ELR (cell line): ENCODE results near the gene ZNF546.
A peak's percentile ranks its signal among the peaks of the same experiment; 100 is the strongest.
"Not testable (repeated sequence)": the region's sequence is repeated elsewhere in the genome, so short reads cannot be mapped to it uniquely, and the experiment has no call there.

ENCODE experiments used
- DNase-seq: peaks from one replicate; pipeline ENCODE4 v3.0.0-alpha.2; 2015; ENCODE audit warnings: low read depth

ZNF546 gene

DNA sequence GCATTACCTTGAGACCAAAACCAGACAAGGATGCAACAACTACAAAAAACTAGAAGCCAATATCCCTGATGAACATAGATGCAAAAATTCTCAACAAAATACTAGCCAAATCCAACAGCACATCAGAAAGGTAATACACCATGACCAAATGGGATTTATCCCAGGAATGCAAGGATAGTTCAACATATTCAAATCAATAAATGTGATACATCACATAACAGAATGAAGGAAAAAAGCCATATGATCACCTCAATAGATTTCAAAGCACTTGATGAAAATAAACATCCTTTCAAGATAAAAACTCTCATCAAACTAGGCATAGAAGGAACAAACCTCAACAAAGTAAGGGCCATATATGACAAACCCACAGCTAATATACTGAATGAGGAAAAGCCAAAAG lies 10.2 kb upstream of the ZNF546 start:
- DNase-seq, result no peak

DNA sequence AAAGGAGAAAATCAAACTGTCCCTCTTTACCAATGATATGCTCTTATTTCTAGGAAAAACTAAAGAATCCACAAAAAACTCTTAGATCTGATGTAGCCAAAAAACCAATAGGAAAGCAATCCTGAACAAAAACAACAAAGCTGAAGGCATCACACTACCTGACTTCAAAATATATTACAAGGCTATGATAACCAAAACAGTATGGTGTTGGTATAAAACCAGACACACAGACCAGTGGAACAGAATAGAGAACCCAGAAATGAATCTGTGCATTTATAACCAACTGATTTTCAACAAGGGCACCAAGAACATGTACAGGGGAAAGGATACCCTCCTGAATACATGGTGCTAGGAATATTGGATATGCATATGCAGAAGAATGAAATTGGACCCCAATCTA lies 9.7 kb upstream of the ZNF546 start:
- no peak for DNase-seq

- no peak for DNase-seq
These were observed 9.3 kb upstream of the ZNF546 start for GRCh38 chr19:39987596-39987995.

GRCh38 chr19:39993605-39994004 lies 3.3 kb upstream of the ZNF546 start:
- DNase-seq, result no peak

GRCh38 chr19:39994361-39994760 lies 2.5 kb upstream of the ZNF546 start:
- DNase-seq, result no peak

GRCh38 chr19:39995794-39996193 lies 1.1 kb upstream of the ZNF546 start:
- DNase-seq, result no peak

GRCh38 chr19:39996218-39996810 lies 546 bp upstream of the ZNF546 start:
- peak; percentile 73 for DNase-seq

- peak; percentile 33 for DNase-seq
These were observed 867 bp downstream of the ZNF546 start for GRCh38 chr19:39997638-39998216.

DNA sequence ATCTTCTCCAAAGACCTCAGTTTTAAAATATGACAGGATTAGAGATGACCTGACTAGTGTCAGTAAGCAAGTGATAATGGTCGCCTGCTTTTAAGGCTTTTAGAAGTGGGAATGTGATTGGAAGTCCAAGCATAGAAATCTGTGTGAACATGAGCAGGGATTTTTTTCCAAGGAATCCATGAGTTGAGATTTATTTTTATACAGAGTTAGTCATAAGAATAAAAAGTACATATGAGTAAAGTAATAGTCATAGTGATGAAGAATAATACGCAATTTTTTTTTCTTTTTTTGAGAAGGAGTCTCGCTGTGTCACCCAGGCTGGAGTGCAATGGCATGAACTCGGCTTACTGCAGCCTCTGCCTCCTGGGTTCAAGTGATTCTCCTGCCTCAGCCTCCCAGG lies 1.6 kb downstream of the ZNF546 start:
- peak; percentile 82 for DNase-seq

DNA sequence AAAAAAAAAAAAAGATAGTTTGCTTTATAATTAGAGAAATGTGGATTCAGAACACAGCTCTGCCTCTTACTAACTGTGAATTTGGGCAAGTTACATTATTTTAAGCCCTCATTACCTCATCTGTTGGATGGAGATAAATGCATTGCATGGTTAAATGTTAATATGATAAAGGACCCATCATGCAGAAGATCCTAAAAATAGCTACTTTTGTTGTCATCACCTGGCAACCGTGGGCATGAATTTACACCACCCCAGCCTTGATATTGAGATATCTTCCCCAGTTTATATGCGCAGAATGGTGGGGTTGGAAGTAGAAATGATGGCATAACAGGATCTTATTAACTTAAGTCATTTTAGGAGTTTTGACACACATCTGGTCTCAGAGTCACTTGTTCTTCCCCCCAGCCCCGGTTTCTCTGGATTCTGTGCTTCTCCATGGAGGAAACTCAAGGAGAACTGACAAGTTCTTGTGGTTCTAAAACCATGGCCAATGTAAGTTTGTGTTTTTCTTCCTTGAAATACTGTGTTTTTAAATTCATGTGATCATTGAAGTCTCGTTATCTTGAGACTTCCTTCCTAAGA lies 8.9 kb downstream of the ZNF546 start:
- DNase-seq, result no peak

DNA sequence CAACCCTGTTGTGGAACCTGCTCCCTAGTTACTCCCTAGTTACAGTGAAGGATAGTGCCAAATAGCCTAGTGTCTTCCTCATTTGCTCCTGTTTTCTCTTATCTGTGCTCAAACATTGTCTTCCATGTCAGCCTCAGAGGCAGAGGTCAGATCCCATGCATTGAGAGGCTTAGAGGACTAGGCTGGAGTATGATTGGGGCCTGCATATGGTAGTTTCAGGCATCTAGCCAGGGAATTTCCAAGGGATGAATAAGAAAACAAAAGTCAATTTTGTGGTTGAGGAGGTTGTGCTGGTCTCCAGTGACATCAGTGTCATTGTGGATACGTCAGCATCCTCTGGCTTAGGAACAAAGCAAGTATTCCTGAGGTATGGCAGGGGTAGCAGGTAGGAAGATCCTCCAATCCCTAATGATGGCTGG lies 9.4 kb downstream of the ZNF546 start:
- DNase-seq, result peak; percentile 91

DNA sequence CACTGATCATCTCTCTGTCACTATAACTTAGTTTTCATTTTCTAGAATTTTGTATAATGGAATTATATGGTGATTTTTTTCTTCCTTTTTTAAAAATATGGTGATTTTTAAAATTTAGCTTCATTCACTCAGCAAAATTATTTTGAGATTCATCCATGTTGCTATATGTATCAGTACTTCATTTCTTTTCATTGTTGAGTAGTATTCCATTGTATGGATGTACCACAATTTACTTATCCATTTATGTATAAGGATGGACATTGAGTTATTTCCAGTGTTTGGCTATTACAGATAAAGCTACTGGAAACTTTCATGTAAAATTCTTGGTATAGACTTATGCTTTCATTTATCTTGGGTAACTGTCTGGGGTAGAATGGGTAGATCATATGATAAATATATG lies 12.8 kb downstream of the ZNF546 start:
- DNase-seq, result no peak

DNA sequence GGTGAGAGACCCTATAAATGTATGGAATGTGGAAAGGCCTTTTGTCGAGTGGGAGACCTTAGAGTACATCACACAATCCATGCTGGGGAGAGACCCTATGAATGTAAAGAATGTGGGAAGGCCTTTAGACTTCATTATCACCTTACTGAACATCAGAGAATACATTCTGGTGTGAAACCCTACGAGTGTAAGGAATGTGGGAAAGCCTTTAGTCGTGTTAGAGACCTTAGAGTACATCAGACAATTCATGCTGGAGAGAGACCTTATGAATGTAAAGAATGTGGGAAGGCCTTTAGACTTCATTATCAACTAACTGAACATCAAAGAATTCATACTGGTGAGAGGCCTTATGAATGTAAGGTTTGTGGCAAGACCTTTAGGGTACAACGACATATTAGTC lies 17.1 kb downstream of the ZNF546 start:
- DNase-seq, result no peak

DNA sequence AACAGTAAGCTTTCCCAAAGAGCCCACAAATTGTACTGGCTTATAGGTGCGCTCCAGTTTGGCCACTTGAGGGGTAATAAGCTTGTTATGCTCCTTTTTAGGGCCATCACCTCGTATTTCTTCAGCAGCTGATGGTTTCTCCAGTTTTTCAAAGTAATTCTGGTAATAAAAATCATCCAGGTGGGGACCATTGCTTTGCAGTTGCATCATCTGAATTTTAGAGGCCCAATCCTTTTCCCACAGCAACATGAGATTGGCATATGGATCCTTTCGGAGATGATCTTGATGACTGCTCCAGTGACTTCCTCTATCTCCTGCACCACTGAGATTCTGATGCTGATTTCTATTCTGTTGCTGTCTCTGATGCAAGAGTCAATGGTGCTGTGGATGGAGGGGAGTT lies 27.1 kb downstream of the ZNF546 start:
- no peak for DNase-seq

- DNase-seq, result no peak
These were observed 29.2 kb downstream of the ZNF546 start for GRCh38 chr19:40025938-40026596.

- no peak for DNase-seq
These were observed 29.7 kb downstream of the ZNF546 start for GRCh38 chr19:40026597-40026970.

GRCh38 chr19:40033989-40034560 lies 37.2 kb downstream of the ZNF546 start:
- peak; percentile 7 for DNase-seq

GRCh38 chr19:40035996-40036395 lies 39.1 kb downstream of the ZNF546 start:
- peak; percentile 36 for DNase-seq

- not testable (repeated sequence) for DNase-seq
These were observed 41.2 kb downstream of the ZNF546 start for GRCh38 chr19:40038047-40038446.

- not testable (repeated sequence) for DNase-seq
These were observed 44.9 kb downstream of the ZNF546 start for GRCh38 chr19:40041718-40042117.

DNA sequence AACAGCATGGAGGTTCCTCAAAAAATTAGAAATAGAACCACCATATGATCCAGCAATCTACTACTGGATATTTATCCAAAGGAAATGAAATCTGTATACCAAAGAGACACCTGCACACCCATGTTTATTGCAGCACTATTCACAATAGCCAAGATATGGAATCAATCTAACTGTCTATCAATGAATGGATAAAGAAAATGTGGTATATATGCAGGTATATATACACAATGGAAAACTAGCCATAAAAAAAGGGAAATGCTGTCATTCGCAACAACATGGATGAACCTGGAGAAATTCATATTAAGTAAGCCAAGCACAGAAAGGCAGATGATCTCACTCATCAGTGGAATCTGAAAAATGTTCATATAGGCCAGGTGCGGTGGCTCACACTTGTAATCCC lies 56.6 kb downstream of the ZNF546 start:
- no peak for DNase-seq

- DNase-seq, result no peak
These were observed 57.8 kb downstream of the ZNF546 start for GRCh38 chr19:40054632-40055031.

- no peak for DNase-seq
These were observed 58.2 kb downstream of the ZNF546 start for GRCh38 chr19:40055049-40055448.
